Stimulated activated CD4-positive, alpha-beta T cell treated with anti-CD3 and anti-CD28 coated beads, TNF-alpha, amount 100 ng/mL, for 4 hours (primary cell): ENCODE measurements around the gene SGSH.

Source experiments
- DNase-seq, 3 experiments: peaks; one replicate each; pipeline ENCODE4 v3.0.0-alpha.2; 2020; ENCODE audit warnings: low read depth in 3 of 3

The SGSH gene

GRCh38 chr17:80183581-80184422 is 36.3 kb downstream of the SGSH start:
- DNase-seq: no peak

- no peak for DNase-seq
These were observed 37.3 kb downstream of the SGSH start for GRCh38 chr17:80182845-80183223.

GRCh38 chr17:80182118-80182844 is 37.9 kb downstream of the SGSH start:
- DNase-seq: no peak

GRCh38 chr17:80181431-80181830 is 38.7 kb downstream of the SGSH start:
- no peak for DNase-seq

GRCh38 chr17:80180192-80180591 is 39.9 kb downstream of the SGSH start:
- DNase-seq: no peak

- no peak for DNase-seq
These were observed 42.0 kb downstream of the SGSH start for GRCh38 chr17:80177986-80178595.

- no peak for DNase-seq
These were observed 43.4 kb downstream of the SGSH start for GRCh38 chr17:80176757-80177156.

GRCh38 chr17:80173916-80174315 is 46.2 kb downstream of the SGSH start:
- DNase-seq: no peak

- no peak for DNase-seq
These were observed 47.0 kb downstream of the SGSH start for GRCh38 chr17:80173126-80173525.

GRCh38 chr17:80171681-80172080 is 48.5 kb downstream of the SGSH start:
- no peak for DNase-seq

GRCh38 chr17:80169784-80170500 is 50.2 kb downstream of the SGSH start, which contains the start of gene CARD14:
TSS of gene CARD14 (plus strand) at chr17:80170030. CDS start at chr17:80181439, 11,409 bp downstream.
- DNase-seq: no peak

GRCh38 chr17:80169107-80169506 is 51.0 kb downstream of the SGSH start:
- DNase-seq: no peak

GRCh38 chr17:80168371-80168770 is 51.8 kb downstream of the SGSH start:
- no peak for DNase-seq

- DNase-seq: no peak
These were observed 53.7 kb downstream of the SGSH start for GRCh38 chr17:80166446-80166845.

- DNase-seq: no peak
These were observed 55.9 kb downstream of the SGSH start for GRCh38 chr17:80164185-80164584.

- no peak for DNase-seq
These were observed 56.8 kb downstream of the SGSH start for GRCh38 chr17:80163336-80163735.

GRCh38 chr17:80160536-80160935 is 59.6 kb downstream of the SGSH start:
- DNase-seq: no peak
